GM23338 (cell line): ENCODE measurements around the gene SORL1. TPM values are rescaled to one million over a fixed set of nuclear protein-coding genes. Genes with fewer than 3 reads are reported as not detected.
"Not testable (repeated sequence)": the region's sequence is repeated elsewhere in the genome, so short reads cannot be mapped to it uniquely, and the experiment has no call there.

Experiments
- ATAC-seq: fragments of 200-7000 bp; cut with Tn5 transposase; 3 replicates; pipeline ENCODE4 v1.9.1; 2020
- DNase-seq: peaks from one replicate; pipeline ENCODE4 v3.0.0-alpha.2; 2015; ENCODE audit warnings: low spot score
- H2AFZ ChIP-seq: fragments of 200-600 bp; sonication (generic); 2 replicates; pipeline ENCODE4 v1.8.0; 2016; ENCODE audit warnings: antibody characterized with exemption, mild to moderate bottlenecking, moderate library complexity
- H3F3A ChIP-seq: fragments of 200-600 bp; sonication (generic); replicated peaks from 2 replicates; pipeline ENCODE4 v1.8.0; 2017; ENCODE audit warnings: antibody characterized with exemption, mixed run types, low read depth
- H3K27ac ChIP-seq: fragments of 200-600 bp; sonication (generic); 2 replicates; pipeline ENCODE4 v1.6.1; 2016; ENCODE audit warnings: low read depth
- H3K27me3 ChIP-seq: fragments of 200-600 bp; sonication (generic); 2 replicates; pipeline ENCODE4 v1.8.0; 2016; ENCODE audit warnings: mild to moderate bottlenecking, mixed run types, moderate library complexity; ENCODE audit not compliant: insufficient read depth
- H3K36me3 ChIP-seq: fragments of 200-600 bp; sonication (generic); 2 replicates; pipeline ENCODE4 v1.8.0; 2016; ENCODE audit warnings: mild to moderate bottlenecking; ENCODE audit not compliant: insufficient read depth
- H3K4me1 ChIP-seq: fragments of 200-600 bp; sonication (generic); 2 replicates; pipeline ENCODE4 v1.8.0; 2016; ENCODE audit warnings: mild to moderate bottlenecking, moderate library complexity; ENCODE audit not compliant: insufficient read depth
- H3K4me2 ChIP-seq: fragments of 200-600 bp; sonication (generic); 2 replicates; pipeline ENCODE4 v1.7.1; 2017; ENCODE audit warnings: mixed run types
- H3K4me3 ChIP-seq: fragments of 200-600 bp; sonication (generic); 2 replicates; pipeline ENCODE4 v1.6.1; 2016; ENCODE audit warnings: mixed run types
- H3K79me2 ChIP-seq: fragments of 200-600 bp; sonication (generic); replicated peaks from 2 replicates; pipeline ENCODE4 v1.8.0; 2017; ENCODE audit warnings: mild to moderate bottlenecking; ENCODE audit not compliant: insufficient read depth
- H3K9me2 ChIP-seq: fragments of 200-600 bp; sonication (generic); 2 replicates; pipeline ENCODE4 v1.8.0; 2017; ENCODE audit not compliant: insufficient read depth
- H4K20me1 ChIP-seq: fragments of 200-600 bp; sonication (generic); replicated peaks from 2 replicates; pipeline ENCODE4 v1.8.0; 2017; ENCODE audit warnings: mild to moderate bottlenecking; ENCODE audit not compliant: insufficient read depth
- H3K27ac Mint-ChIP-seq: 2 replicates; pipeline ENCODE4 v1.8.0; 2020; ENCODE audit warnings: inconsistent platforms, mild to moderate bottlenecking, moderate library complexity, mixed read lengths
- H3K27me3 Mint-ChIP-seq: 3 replicates; pipeline ENCODE4 v1.8.0; 2022; ENCODE audit warnings: low read depth, mild to moderate bottlenecking, moderate library complexity, mixed read lengths, inconsistent platforms; ENCODE audit not compliant: insufficient read depth, poor library complexity
- H3K36me3 Mint-ChIP-seq: 3 replicates; pipeline ENCODE4 v1.8.0; 2021; ENCODE audit warnings: low read depth, mild to moderate bottlenecking, inconsistent platforms, moderate library complexity, mixed read lengths
- H3K4me1 Mint-ChIP-seq: 3 replicates; pipeline ENCODE4 v1.8.0; 2020; ENCODE audit warnings: mild to moderate bottlenecking, inconsistent platforms, mixed read lengths
- H3K4me3 Mint-ChIP-seq: 3 replicates; pipeline ENCODE4 v1.8.0; 2021; ENCODE audit warnings: moderate library complexity, mild to moderate bottlenecking, inconsistent platforms, mixed read lengths
- H3K9me3 Mint-ChIP-seq: 3 replicates; pipeline ENCODE4 v1.8.0; 2020; ENCODE audit warnings: moderate library complexity, mild to moderate bottlenecking, inconsistent platforms, mixed read lengths
- polyA plus RNA-seq: library from polyadenylated mRNA; unstranded; fragments of >200 nt; fragmentation: Nextera tagmentation; extraction: Ambion mirVana; gene quantifications from 2 replicates; pipeline ENCODE4 v1.2.1, GENCODE V29; 2016
- total RNA-seq: library from RNA; depleted of rRNA; stranded (reverse); fragments of >200 nt; shearing (Covaris generic); gene quantifications from 2 replicates; pipeline ENCODE4 v1.2.3, GENCODE V29; 2014
- TF ChIP-seq, protein P1 (sequence below), 2 experiments: fragments of 200-600 bp in 1 of 2; sonication (generic) in 1 of 2; conservative IDR thresholded peaks; 2 replicates each; pipeline versions ENCODE4 v1.5.1 to v1.6.1; 2016 to 2017; ENCODE audit warnings: antibody characterized with exemption in 2 of 2, low read depth in 2 of 2, mild to moderate bottlenecking in 2 of 2, moderate library complexity in 1 of 2
- TF ChIP-seq, protein P2 (sequence below): IDR thresholded peaks from one replicate; pipeline ENCODE4 v1.6.1; 2018; ENCODE audit warnings: antibody characterized with exemption; ENCODE audit not compliant: unreplicated experiment

Gene SORL1
- total and polyA plus RNA-seq, 2 experiments from 2014 or later: 23.0 to 78.8 TPM

- Histone ChIP-seq H3K4me3 (no peak overlapping the region), H3K4me2 (peak overlapping the region; percentile 50), H3K4me1 (peaks cover 49% of the 10 kb centered on the region), H3K9me2 (no peaks in the 10 kb centered on the region), H3K36me3 (peaks cover 4% of the 10 kb centered on the region; the same call in 1 of the 2 replicates), H2AFZ (no peak overlapping the region), H3K27me3 (no peaks in the 10 kb centered on the region), H3K27ac (peak overlapping the region; percentile 60; the same call in 1 of the 2 replicates), H3F3A (peaks cover 24% of the 10 kb centered on the region), H4K20me1 (peaks cover 4% of the 10 kb centered on the region), H3K79me2 (peaks cover 47% of the 10 kb centered on the region)
- H3K9me3 Mint-ChIP-seq: no peaks in the 10 kb centered on the region
- peaks cover 8% of the 10 kb centered on the region for H3K27me3 Mint-ChIP-seq
- H3K4me1 Mint-ChIP-seq: peaks cover 67% of the 10 kb centered on the region
- peak overlapping the region; percentile 86 for H3K27ac Mint-ChIP-seq
- DNase-seq (no peak), ATAC-seq (peak; percentile 64)
- peak overlapping the region; percentile 49 for H3K4me3 Mint-ChIP-seq
- peaks cover 29% of the 10 kb centered on the region for H3K36me3 Mint-ChIP-seq
- TF ChIP-seq, protein P1, sequence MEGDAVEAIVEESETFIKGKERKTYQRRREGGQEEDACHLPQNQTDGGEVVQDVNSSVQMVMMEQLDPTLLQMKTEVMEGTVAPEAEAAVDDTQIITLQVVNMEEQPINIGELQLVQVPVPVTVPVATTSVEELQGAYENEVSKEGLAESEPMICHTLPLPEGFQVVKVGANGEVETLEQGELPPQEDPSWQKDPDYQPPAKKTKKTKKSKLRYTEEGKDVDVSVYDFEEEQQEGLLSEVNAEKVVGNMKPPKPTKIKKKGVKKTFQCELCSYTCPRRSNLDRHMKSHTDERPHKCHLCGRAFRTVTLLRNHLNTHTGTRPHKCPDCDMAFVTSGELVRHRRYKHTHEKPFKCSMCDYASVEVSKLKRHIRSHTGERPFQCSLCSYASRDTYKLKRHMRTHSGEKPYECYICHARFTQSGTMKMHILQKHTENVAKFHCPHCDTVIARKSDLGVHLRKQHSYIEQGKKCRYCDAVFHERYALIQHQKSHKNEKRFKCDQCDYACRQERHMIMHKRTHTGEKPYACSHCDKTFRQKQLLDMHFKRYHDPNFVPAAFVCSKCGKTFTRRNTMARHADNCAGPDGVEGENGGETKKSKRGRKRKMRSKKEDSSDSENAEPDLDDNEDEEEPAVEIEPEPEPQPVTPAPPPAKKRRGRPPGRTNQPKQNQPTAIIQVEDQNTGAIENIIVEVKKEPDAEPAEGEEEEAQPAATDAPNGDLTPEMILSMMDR (conservative IDR thresholded peaks at IDR 0.05; ENCODE audit: low read depth in 2 of 2): 0 out of 4 replicates have a peak, but pooled peaks of 1 of the 2 experiments have one; percentile 8
- TF ChIP-seq, protein P2, sequence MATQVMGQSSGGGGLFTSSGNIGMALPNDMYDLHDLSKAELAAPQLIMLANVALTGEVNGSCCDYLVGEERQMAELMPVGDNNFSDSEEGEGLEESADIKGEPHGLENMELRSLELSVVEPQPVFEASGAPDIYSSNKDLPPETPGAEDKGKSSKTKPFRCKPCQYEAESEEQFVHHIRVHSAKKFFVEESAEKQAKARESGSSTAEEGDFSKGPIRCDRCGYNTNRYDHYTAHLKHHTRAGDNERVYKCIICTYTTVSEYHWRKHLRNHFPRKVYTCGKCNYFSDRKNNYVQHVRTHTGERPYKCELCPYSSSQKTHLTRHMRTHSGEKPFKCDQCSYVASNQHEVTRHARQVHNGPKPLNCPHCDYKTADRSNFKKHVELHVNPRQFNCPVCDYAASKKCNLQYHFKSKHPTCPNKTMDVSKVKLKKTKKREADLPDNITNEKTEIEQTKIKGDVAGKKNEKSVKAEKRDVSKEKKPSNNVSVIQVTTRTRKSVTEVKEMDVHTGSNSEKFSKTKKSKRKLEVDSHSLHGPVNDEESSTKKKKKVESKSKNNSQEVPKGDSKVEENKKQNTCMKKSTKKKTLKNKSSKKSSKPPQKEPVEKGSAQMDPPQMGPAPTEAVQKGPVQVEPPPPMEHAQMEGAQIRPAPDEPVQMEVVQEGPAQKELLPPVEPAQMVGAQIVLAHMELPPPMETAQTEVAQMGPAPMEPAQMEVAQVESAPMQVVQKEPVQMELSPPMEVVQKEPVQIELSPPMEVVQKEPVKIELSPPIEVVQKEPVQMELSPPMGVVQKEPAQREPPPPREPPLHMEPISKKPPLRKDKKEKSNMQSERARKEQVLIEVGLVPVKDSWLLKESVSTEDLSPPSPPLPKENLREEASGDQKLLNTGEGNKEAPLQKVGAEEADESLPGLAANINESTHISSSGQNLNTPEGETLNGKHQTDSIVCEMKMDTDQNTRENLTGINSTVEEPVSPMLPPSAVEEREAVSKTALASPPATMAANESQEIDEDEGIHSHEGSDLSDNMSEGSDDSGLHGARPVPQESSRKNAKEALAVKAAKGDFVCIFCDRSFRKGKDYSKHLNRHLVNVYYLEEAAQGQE: no peak
Observed at GRCh38 chr11:121479698-121480238, 27.7 kb downstream of the SORL1 start.

- H3K9me3 Mint-ChIP-seq, ATAC-seq, H3K27ac ChIP-seq, H3K4me3 ChIP-seq, DNase-seq, H3K4me2 ChIP-seq, H2AFZ ChIP-seq, H3K9me2 ChIP-seq, H3K27me3 ChIP-seq, H3K4me3 Mint-ChIP-seq, H3K27me3 Mint-ChIP-seq, H4K20me1 ChIP-seq: not testable (repeated sequence)
- Histone ChIP-seq H3K36me3 (peaks cover 10% of the 10 kb centered on the region; the same call in 1 of the 2 replicates), H3K79me2 (peaks cover 42% of the 10 kb centered on the region), H3F3A (peaks cover 16% of the 10 kb centered on the region), H3K4me1 (peaks cover 35% of the 10 kb centered on the region)
- Mint-ChIP-seq H3K27ac (peak overlapping the region; percentile 60), H3K4me1 (peaks cover 55% of the 10 kb centered on the region), H3K36me3 (peaks cover 29% of the 10 kb centered on the region)
Observed at GRCh38 chr11:121481484-121482230, 29.5 kb downstream of the SORL1 start.
